ENCODE measurements around the gene AKT2.

Gene AKT2

GRCh38 chr19:40232949-40233810 is 52.0 kb downstream of the AKT2 start:
- DNase-seq (ENCODE audit: extremely low read depth, low read depth): no peak
- TF ChIP-seq CTCF (IDR thresholded peaks at IDR 0.05; ENCODE audit: low read depth, low read length): no peak

- no peak for DNase-seq (ENCODE audit: extremely low read depth, low read depth)
- TF ChIP-seq CTCF (IDR thresholded peaks at IDR 0.05; ENCODE audit: low read depth, low read length): no peak
Observed at GRCh38 chr19:40232479-40232878, 52.7 kb downstream of the AKT2 start.

GRCh38 chr19:40231544-40232424 is 53.4 kb downstream of the AKT2 start:
- no peak for TF ChIP-seq CTCF (IDR thresholded peaks at IDR 0.05; ENCODE audit: low read depth, low read length)
- no peak for DNase-seq (ENCODE audit: extremely low read depth, low read depth)

GRCh38 chr19:40231057-40231456 is 54.1 kb downstream of the AKT2 start:
- DNase-seq (ENCODE audit: extremely low read depth, low read depth): no peak
- no peak for TF ChIP-seq CTCF (IDR thresholded peaks at IDR 0.05; ENCODE audit: low read depth, low read length)

GRCh38 chr19:40229926-40230417 is 55.2 kb downstream of the AKT2 start:
- TF ChIP-seq CTCF (IDR thresholded peaks at IDR 0.05; ENCODE audit: low read depth, low read length): no peak
- DNase-seq (ENCODE audit: extremely low read depth, low read depth): no peak

GRCh38 chr19:40229484-40229883 is 55.7 kb downstream of the AKT2 start:
- DNase-seq (ENCODE audit: extremely low read depth, low read depth): no peak
- TF ChIP-seq CTCF (IDR thresholded peaks at IDR 0.05; ENCODE audit: low read depth, low read length): no peak

- no peak for TF ChIP-seq CTCF (IDR thresholded peaks at IDR 0.05; ENCODE audit: low read depth, low read length)
- DNase-seq (ENCODE audit: extremely low read depth, low read depth): no peak
Observed at GRCh38 chr19:40228863-40229262, 56.3 kb downstream of the AKT2 start.
